ENCODE results near the gene CGB7.
"Not testable (repeated sequence)": the region's sequence is repeated elsewhere in the genome, so short reads cannot be mapped to it uniquely, and the experiment has no call there.

GRCh38 chr19:49038557-49039276 is 18.8 kb downstream of the CGB7 start:
- TF ChIP-seq CTCF (IDR thresholded peaks at IDR 0.05); ZFX (IDR thresholded peaks at IDR 0.05; ENCODE audit: borderline replicate concordance): not testable (repeated sequence)
